IPS-NIHi7 (cell line): ENCODE measurements around the gene OR2V1.
A peak's percentile ranks its signal among the peaks of the same experiment; 100 is the strongest.
"Not testable (repeated sequence)": the region's sequence is repeated elsewhere in the genome, so short reads cannot be mapped to it uniquely, and the experiment has no call there.

Experiments used
- DNase-seq: peaks from one replicate; pipeline ENCODE4 v3.0.0; 2012; ENCODE audit warnings: mixed read lengths; ENCODE audit errors: extremely low spot score

The OR2V1 gene

GRCh38 chr5:181101930-181102674, 28.9 kb downstream of the OR2V1 start:
- DNase-seq, result not testable (repeated sequence)

GRCh38 chr5:181101030-181101641, 29.8 kb downstream of the OR2V1 start:
- DNase-seq, result not testable (repeated sequence)

- DNase-seq, result no peak
Observed at GRCh38 chr5:181100121-181100875, 30.7 kb downstream of the OR2V1 start.

GRCh38 chr5:181099602-181100086, 31.3 kb downstream of the OR2V1 start:
- DNase-seq, result no peak

- DNase-seq, result no peak
Observed at GRCh38 chr5:181098762-181099601, 32.0 kb downstream of the OR2V1 start.

GRCh38 chr5:181097759-181098491, 33.0 kb downstream of the OR2V1 start:
- not testable (repeated sequence) for DNase-seq

- DNase-seq, result not testable (repeated sequence)
Observed at GRCh38 chr5:181097383-181097753, 33.6 kb downstream of the OR2V1 start.

GRCh38 chr5:181096721-181097382, 34.1 kb downstream of the OR2V1 start:
- DNase-seq, result not testable (repeated sequence)

- not testable (repeated sequence) for DNase-seq
Observed at GRCh38 chr5:181095162-181095561, 35.8 kb downstream of the OR2V1 start.

- DNase-seq, result no peak
Observed at GRCh38 chr5:181092428-181092827, 38.5 kb downstream of the OR2V1 start.

GRCh38 chr5:181088289-181088688, 42.7 kb downstream of the OR2V1 start:
- peak; percentile 79 for DNase-seq

- DNase-seq, result no peak
Observed at GRCh38 chr5:181087309-181087708, 43.7 kb downstream of the OR2V1 start.

GRCh38 chr5:181086884-181087205, 44.1 kb downstream of the OR2V1 start:
- no peak for DNase-seq

GRCh38 chr5:181086026-181086883, 44.7 kb downstream of the OR2V1 start:
- no peak for DNase-seq

- DNase-seq, result no peak
Observed at GRCh38 chr5:181084621-181085195, 46.3 kb downstream of the OR2V1 start.

GRCh38 chr5:181081989-181082388, 49.0 kb downstream of the OR2V1 start:
- no peak for DNase-seq

- DNase-seq, result no peak
Observed at GRCh38 chr5:181076920-181077319, 54.0 kb downstream of the OR2V1 start.
